ENCODE data around the gene EIF4G3. TPM values are rescaled to one million over a fixed set of nuclear protein-coding genes. Genes with fewer than 3 reads are reported as not detected.
A peak's percentile ranks its signal among the peaks of the same experiment; 100 is the strongest.
"Not testable (repeated sequence)": the region's sequence is repeated elsewhere in the genome, so short reads cannot be mapped to it uniquely, and the experiment has no call there.

The EIF4G3 gene
- total RNA-seq, 4 donors from 2014 or later: 28.3 to 55.5 (median 35.5) TPM

- H3K9me3 ChIP-seq: no peaks in the 10 kb centered on the region
- DNase-seq: no peak
- peak overlapping the region in 1 of 4 donors; percentile 19 for H3K27ac ChIP-seq
- intact Hi-C loops (cut with DNase I): no loop called here
- TF ChIP-seq CTCF (IDR thresholded peaks at IDR 0.05): no peak
- no peak for TF ChIP-seq POLR2A (IDR thresholded peaks at IDR 0.05)
- peaks cover 5 to 30% (median 19%) of the 10 kb centered on the region in 3 donors for H3K4me1 ChIP-seq
- H3K36me3 ChIP-seq: no peaks in the 10 kb centered on the region
- H3K4me3 ChIP-seq: no peak overlapping the region
- WGBS, 2 donors: 56 to 67% methylated on average over 4 of the region's 4 CpGs
- no peaks in the 10 kb centered on the region for H3K27me3 ChIP-seq
These were observed 151.8 kb downstream of the EIF4G3 start for GRCh38 chr1:21024918-21025317.

- DNase-seq; H3K27ac ChIP-seq; H3K9me3 ChIP-seq; intact Hi-C loops (cut with DNase I); H3K4me3 ChIP-seq; H3K36me3 ChIP-seq; H3K27me3 ChIP-seq: not testable (repeated sequence)
- no CpG with 5 or more reads among the region's 26 CpGs for WGBS, 2 donors
- peaks cover 5 to 30% (median 19%) of the 10 kb centered on the region in 3 donors for H3K4me1 ChIP-seq
These were observed 152.4 kb downstream of the EIF4G3 start for GRCh38 chr1:21024136-21024896.

- peak overlapping the region; percentile 71 to 91 (median 90) for H3K27ac ChIP-seq
- H3K9me3 ChIP-seq: no peaks in the 10 kb centered on the region
- peaks cover 5 to 30% (median 19%) of the 10 kb centered on the region in 3 donors for H3K4me1 ChIP-seq
- 8 to 11% methylated on average over 6 of the region's 6 CpGs for WGBS, 2 donors
- intact Hi-C loops (cut with DNase I): no loop called here
- TF ChIP-seq CTCF (IDR thresholded peaks at IDR 0.05) (peak in 1 of 6 experiments; percentile 9), POLR2A (IDR thresholded peaks at IDR 0.05) (no peak)
- H3K4me3 ChIP-seq: peak overlapping the region; percentile 11 to 47 (median 21)
- no peak for DNase-seq
- H3K36me3 ChIP-seq: no peaks in the 10 kb centered on the region
- H3K27me3 ChIP-seq: no peaks in the 10 kb centered on the region
These were observed 154.2 kb downstream of the EIF4G3 start for GRCh38 chr1:21022279-21023040.

- H3K27me3 ChIP-seq: no peaks in the 10 kb centered on the region
- 60 to 92% methylated on average over 1 to 4 of the region's 4 CpGs for WGBS, 2 donors
- peak overlapping the region; percentile 71 to 91 (median 90) for H3K27ac ChIP-seq
- peaks cover 5 to 30% (median 19%) of the 10 kb centered on the region in 3 donors for H3K4me1 ChIP-seq
- intact Hi-C loops (cut with DNase I): no loop called here
- no peaks in the 10 kb centered on the region for H3K36me3 ChIP-seq
- no peak overlapping the region for H3K4me3 ChIP-seq
- no peaks in the 10 kb centered on the region for H3K9me3 ChIP-seq
- DNase-seq: no peak
- TF ChIP-seq POLR2A (IDR thresholded peaks at IDR 0.05): no peak
- no peak for TF ChIP-seq CTCF (IDR thresholded peaks at IDR 0.05)
These were observed 155.4 kb downstream of the EIF4G3 start for GRCh38 chr1:21021311-21021710.

- Histone ChIP-seq H3K27me3 (no peaks in the 10 kb centered on the region), H3K36me3 (no peaks in the 10 kb centered on the region), H3K4me3 (no peak overlapping the region), H3K27ac (no peak overlapping the region), H3K9me3 (no peaks in the 10 kb centered on the region), H3K4me1 (peaks cover 5 to 26% (median 19%) of the 10 kb centered on the region in 3 donors)
- TF ChIP-seq CTCF (IDR thresholded peaks at IDR 0.05) (no peak), POLR2A (IDR thresholded peaks at IDR 0.05) (no peak)
- DNase-seq: no peak
- 87 to 100% methylated on average over 3 of the region's 3 CpGs for WGBS, 2 donors
- intact Hi-C loops (cut with DNase I): no loop called here
These were observed 156.5 kb downstream of the EIF4G3 start for GRCh38 chr1:21020151-21020550.

Data from esophagus squamous epithelium (tissue), 5 donors.